NCI-H2171 (cell line): Measurements from ENCODE around the gene RNU6-7.

ENCODE experiments used
- DNase-seq: peaks from one replicate; lab custom pipeline; 2025; lab: John Stamatoyannopoulos, UW

The RNU6-7 gene

DNA sequence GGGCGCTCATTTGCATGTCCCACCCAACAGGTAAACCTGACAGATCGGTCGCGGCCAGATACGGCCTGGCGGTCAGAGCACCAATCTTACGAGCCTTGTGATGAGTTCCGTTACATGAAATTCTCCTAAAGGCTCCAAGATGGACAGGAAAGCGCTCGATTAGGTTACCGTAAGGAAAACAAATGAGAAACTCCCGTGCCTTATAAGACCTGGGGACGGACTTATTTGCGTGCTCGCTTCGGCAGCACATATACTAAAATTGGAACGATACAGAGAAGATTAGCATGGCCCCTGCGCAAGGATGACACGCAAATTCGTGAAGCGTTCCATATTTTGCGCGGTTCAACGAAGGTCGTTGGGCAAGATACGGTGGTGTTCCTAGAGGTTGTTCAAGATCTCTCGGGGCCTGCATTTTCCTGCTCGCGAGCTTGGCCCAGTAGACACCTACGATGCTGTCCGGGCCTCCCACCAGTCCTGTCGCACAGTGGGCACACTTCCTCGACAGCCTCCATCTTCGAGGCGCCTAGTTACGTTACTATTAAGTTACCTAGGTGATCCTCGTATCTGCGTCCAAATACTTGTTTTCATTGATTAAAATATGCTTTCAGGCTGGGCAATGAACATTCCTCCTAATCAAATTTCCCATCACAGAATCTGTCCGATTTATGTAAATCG, at the start of gene RNU6-7:
Gene RNU6-7 (plus strand): TSS at position 230 of the 675 bp plus-strand sequence.
- peak; percentile 63 for DNase-seq

DNA sequence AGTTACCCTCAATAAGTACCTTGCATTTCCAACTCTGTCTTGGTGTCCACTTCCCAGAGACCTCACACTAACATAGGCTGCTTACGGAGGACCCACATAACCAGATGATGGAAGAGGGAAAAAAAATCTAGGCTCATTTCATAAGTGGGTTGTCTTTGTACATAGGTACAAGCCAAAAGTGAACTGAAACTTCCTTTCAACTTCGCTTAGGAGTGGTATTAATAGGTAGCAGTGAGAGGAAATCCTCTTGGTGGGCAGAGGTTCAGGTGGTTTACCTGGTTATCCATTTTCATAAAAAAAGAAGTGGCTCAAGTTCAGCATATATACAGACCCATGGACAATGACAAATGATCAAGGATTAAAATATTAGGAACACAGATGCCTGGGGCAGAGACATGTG, 35.8 kb upstream of the RNU6-7 start:
- DNase-seq: no peak

GRCh38 chr14:32166924-32167323, 34.9 kb upstream of the RNU6-7 start:
- no peak for DNase-seq

DNA sequence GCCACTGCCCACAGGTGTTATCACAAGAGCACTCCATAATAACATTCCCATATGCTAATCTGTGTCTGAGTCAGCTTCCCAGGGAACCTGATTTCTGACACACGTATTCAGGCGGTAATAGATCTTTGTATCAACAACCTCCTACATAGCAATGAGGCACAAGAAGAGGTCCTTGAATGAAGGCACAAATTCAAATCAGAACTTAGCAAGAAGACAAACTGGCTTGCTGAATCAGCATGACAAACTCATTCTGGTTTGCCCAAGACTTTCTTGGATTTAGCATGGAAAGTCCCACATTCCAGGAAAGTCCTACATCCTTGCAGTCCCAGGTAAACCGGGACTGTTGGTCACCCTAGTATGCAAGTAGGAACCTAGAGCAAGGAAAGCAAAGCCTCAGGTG, 33.9 kb upstream of the RNU6-7 start:
- no peak for DNase-seq

DNA sequence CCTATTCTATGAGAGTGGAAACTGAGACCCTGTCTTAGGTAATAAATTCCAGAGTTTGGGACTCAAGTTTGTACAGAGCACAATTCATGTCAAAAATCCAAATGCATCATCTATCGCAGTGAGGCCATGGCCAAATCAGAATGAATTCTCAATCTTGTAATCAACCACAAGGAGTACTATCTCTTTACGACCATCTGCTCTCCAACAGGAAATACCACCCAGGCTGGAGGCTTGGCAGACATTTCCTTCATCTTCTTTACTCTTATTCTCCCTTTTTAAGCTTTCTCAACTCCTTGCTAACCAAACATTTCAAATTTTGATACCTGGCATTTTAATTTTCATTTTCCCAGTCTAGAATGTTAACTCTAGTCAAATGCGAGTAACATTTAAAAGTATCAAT, 32.7 kb upstream of the RNU6-7 start:
- no peak for DNase-seq

DNA sequence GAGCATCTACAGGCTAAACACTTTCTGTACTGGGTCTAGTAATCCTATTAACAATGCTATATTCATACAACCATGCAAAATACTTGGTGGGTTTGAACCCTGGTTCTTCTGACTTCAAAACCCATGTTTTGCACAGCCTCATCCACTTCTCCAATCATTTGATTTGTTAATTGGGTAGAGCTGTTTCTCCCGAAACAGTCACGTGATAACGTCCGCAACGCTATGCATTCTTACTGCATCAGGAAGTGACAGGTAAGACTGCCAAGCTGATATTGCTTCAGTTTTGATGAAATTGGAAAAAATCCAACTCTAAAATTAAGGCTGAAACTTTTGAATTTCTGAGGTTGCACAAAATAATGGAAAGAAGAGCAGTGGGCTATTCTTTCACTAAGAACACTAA, 30.4 kb upstream of the RNU6-7 start:
- no peak for DNase-seq

GRCh38 chr14:32183151-32184058, 18.4 kb upstream of the RNU6-7 start:
- no peak for DNase-seq

DNA sequence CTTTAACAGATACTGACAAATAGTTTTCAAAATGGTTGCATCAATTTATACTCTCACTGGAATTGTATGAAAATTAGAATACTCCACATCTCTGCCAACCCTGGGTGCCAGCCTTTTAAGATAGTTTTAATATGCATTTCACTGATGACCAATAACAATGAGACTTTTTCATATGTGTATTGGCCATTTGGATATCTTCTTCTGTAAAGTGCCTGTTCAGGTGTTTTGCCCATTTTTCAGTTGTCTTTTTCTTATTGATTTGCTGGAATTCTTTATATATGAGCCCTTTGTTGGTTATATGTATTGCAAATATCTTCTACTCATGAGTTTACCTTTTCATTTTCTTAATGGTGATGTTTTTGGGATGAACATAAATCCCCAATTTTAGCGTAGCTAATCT, 16.7 kb upstream of the RNU6-7 start:
- no peak for DNase-seq

- no peak for DNase-seq
Observed at GRCh38 chr14:32186248-32186647, 15.6 kb upstream of the RNU6-7 start.

DNA sequence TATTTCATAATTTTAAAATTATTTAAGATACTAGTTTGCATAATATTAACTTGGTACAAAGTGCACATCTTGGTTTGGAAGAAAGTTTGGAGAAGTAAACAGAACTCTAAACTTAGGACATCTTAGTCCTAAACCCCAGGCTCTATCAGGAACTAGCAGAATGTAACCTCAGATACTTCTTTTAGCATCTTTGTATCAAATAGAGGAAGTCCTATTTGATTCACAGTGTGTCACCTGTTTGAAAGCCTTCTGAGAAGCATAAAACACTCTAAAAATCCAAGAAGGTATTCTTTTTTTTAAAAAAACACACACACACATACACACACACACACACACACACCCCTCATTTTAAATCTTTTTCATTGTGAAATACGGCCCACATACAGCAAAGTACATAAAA, 12.0 kb upstream of the RNU6-7 start:
- no peak for DNase-seq

DNA sequence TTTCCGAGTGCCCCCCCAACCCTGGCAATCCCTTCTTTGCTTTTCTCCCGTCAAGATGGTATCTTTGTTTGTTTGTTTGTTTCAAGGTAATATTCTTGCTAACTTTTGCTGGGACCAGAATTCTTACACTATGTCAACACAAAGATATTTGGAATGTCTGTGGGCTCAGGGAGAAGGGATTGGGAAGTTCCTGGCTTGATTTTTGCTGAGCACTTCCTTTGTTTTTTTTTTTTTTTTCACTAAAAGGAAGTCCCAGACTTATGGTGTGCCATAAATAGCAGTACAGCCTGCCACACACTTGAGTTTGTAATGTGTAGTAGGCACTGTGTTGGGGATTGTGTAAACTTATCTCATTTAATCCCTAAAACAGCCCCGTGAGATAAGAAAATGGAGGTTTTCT, 11.2 kb upstream of the RNU6-7 start:
- no peak for DNase-seq

- no peak for DNase-seq
Observed at GRCh38 chr14:32192712-32193373, 9.0 kb upstream of the RNU6-7 start.

DNA sequence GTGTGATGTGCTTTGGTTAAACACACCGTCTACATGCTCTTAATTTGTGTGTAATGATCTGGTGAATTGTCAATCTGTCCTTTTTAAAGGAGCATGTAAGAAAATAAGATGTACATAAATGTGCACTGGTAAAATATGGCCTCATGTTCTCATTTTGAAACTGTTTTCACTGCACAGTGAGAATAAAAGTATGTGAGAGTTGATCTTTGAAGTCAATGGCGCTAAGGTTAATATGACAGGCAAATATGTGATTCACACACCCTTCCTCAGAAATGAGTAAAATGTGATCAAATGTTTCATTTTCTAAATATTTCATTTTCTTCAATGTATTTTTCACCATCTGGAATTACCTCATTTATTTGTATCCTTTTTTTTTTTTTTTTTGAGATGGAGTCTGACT, 8.3 kb upstream of the RNU6-7 start:
- no peak for DNase-seq

DNA sequence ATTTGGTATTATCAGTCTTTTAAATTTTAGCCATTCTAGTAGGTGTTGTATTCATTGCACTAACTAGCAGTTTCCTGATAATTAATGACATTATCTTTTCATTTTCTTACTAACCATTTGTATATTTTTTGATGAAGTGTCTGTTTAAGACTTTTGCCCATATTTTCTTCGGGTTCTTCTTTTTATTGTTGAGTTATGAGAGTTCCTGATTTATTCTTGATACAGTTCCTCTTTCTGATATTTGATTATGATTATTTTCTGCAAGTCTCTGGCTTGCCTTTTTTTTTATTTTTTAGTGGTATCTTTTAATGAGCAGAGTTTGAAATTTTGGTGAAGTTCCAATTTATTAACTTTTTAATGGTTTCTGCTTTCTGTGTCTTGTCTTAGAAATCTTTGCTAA, 6.2 kb upstream of the RNU6-7 start:
- no peak for DNase-seq

GRCh38 chr14:32197919-32198318, 3.9 kb upstream of the RNU6-7 start:
- no peak for DNase-seq

DNA sequence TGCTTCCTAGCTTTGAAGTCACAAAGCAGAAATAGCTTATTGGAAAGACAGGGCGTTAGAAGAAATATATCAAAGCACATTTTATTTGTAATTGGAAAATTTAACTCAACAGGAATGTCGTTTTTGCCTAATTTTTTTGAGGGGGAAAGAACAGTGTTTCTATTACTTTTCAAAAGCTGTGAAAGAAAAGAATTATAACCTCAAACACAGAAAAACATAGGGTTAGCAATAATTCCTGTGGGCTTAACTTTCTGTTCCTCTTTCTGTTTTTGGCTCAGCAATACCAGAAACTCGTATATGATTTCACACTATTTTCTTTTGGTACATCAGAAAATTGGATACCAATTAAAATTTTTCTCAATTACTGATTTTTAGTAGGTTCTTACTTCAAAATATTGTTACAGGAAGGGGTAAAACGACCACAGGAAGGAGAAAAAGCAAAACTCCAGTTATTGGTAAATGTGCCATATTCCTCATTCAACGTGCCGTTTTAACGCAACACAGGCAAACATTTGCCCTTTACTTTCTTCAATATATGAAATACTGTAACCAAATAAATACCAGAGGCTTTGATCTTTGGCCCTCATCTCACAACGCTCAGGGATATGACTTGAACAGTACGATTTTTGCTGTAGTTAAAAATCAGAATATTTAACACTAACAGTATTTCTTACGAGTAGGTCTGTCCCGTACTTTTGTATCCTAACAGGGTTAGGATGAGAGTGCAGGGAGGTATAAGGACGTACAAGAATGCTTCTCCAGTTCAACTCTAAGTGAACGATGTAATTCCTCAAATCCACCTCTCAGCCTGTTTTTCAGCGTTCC, 1.3 kb upstream of the RNU6-7 start:
- DNase-seq: no peak

DNA sequence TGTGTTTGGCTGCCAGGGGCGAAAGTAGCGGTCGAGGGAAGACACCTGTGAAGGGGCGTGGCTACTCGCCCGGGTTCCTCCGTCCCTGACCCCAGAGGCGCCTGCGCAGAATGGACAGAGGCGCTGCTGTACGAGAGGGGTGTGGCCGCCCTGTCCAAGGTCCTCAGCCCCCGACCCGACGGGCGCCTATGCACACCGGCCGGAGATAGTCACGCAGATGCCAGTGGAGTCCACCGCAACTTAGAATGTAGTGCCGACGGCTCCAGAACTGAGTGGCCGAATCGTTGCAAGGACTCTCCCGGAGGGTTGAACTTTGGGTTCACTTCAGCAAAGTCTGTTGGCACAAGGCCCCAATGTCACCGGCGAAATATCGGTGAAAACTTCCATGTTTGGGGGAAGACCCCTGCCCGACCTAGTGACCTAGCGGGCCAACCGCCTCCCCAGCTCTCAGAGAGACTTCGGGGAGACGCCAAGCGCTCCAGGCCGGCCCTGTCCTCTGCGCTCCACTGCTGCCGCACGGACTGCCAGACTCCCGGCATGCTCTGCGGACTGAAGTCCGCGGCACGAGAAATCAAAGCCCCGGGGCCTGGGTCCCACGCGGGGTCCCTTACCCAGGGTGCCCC, 541 bp upstream of the RNU6-7 start:
- peak; percentile 89 for DNase-seq

DNA sequence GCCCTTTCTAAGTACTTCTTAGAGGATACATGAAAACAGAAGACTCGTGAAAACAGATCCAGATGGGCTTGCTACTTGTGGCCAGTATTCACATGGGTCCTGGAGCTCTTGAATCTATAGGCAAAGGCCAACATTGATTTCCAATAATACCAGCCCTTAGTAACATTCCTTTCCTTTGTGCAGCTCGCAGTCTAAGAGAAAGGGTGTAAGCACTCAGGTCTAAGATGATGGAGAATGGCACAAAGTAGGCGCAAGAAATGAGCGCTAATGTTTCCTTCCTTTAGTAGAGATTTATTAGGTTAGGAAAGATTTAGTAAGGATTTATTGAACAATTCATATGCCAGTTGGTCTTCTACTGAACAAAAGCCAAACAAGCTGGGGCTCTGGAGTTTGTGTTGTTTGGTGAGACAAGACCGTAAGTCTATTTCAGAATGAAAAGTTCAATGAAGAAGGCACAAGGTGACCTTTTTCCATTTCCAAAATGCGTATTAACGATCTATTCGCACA, 699 bp downstream of the RNU6-7 start:
- DNase-seq: no peak

- DNase-seq: peak; percentile 95
Observed at GRCh38 chr14:32202998-32203882, 1.4 kb downstream of the RNU6-7 start, which contains the start of gene RNU6-8. TSS of gene RNU6-8 (minus strand) at chr14:32203269.

GRCh38 chr14:32203928-32204357, 2.1 kb downstream of the RNU6-7 start:
- no peak for DNase-seq
